ENCODE data around the gene GNPTAB. TPM values are rescaled to one million over a fixed set of nuclear protein-coding genes. Genes with fewer than 3 reads are reported as not detected.

Gene GNPTAB
- total RNA-seq, 2 experiments from 2014 or later, result 38.9 to 66.5 TPM

DNA sequence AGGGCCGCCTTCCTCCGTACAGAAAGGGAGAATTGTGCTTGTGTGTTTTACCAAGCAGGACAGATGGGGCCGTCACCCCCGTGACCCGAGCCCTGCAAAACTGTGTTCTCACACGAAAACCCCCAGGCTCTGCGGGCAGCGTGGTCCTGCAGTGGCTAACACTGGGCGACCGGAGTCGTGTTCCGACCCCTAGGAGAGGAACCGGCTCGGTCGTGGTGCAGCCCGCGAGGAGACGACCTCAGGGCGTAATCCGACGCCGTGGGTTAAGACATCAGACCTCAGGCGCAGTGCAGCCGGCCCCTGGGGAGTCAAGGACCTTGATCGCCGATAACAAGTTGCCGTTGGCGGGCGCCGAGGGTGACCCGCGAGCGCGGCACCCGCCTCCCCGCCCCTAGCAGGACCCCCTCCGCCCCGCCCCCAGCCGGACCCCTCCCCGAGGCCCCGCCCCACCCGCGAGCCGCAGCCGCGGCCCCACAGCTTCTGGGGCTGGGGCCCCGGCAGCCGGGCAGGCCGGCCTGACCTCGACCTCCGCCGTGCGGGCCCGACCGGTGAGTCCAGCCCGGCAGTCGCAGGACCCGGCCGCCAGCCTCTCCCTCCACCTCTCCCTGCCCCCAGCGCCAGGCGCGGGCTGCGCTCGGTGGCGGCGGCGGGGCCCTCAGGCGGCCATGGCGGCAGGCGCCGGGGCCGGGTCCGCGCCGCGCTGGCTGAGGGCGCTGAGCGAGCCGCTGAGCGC, 133.4 kb downstream of the GNPTAB start, which contains the start of gene CHPT1:
CHPT1 (plus strand) TSS at position 444 of the 733 bp plus-strand sequence; CDS start at position 666, 222 bp downstream.
- ChIA-PET POLR2A (interaction anchor here (1.5 kb wide), 1 partner anchor 25 kb away, joined by 3 read pairs; no protein-coding TSS in a partner anchor), CTCF (ENCODE audit: unreplicated experiment) (no interaction called here)
- TF ChIP-seq EZH2phosphoT487 (IDR thresholded peaks at IDR 0.05; ENCODE audit: borderline replicate concordance, low read depth, low read length), result no peak
- TF ChIP-seq, protein P1, sequence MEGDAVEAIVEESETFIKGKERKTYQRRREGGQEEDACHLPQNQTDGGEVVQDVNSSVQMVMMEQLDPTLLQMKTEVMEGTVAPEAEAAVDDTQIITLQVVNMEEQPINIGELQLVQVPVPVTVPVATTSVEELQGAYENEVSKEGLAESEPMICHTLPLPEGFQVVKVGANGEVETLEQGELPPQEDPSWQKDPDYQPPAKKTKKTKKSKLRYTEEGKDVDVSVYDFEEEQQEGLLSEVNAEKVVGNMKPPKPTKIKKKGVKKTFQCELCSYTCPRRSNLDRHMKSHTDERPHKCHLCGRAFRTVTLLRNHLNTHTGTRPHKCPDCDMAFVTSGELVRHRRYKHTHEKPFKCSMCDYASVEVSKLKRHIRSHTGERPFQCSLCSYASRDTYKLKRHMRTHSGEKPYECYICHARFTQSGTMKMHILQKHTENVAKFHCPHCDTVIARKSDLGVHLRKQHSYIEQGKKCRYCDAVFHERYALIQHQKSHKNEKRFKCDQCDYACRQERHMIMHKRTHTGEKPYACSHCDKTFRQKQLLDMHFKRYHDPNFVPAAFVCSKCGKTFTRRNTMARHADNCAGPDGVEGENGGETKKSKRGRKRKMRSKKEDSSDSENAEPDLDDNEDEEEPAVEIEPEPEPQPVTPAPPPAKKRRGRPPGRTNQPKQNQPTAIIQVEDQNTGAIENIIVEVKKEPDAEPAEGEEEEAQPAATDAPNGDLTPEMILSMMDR (conservative IDR thresholded peaks at IDR 0.05; ENCODE audit: low read length), result no peak
- peak within 1 kb of the TSS; percentile 56 for H3K27ac ChIP-seq (ENCODE audit: low read depth, low read length, poor library complexity, severe bottlenecking)
- H3K9me3 ChIP-seq (ENCODE audit: low read length), result peaks cover 6% of the 10 kb centered on the region; the same call in 1 of the 2 replicates
- H3K4me2 ChIP-seq (ENCODE audit: low read length), result peak within 1 kb of the TSS; percentile 97
- peak; percentile 83 for DNase-seq (ENCODE audit: low spot score)
- H4K20me1 ChIP-seq (ENCODE audit: insufficient read depth, low read length), result no peaks in the 10 kb centered on the region; the same call in 1 of the 2 replicates
- BruUV-seq (replicated peaks), result no TSS peak
- peaks cover 16% of the 10 kb centered on the region; the same call in 1 of the 2 replicates for H3K79me2 ChIP-seq (ENCODE audit: insufficient read depth, low read depth, low read length)
- intact Hi-C loops (cut with micrococcal nuclease; ENCODE audit: unreplicated experiment), result loop anchor here (2.0 to 5.0 kb wide), 2 partner anchors 27 to 135 kb away; partner anchors contain the start of gene GNPTAB
- no peaks in the 10 kb centered on the region for H3K9me2 ChIP-seq (ENCODE audit: insufficient read depth, low read length)
- H3K4me3 ChIP-seq (ENCODE audit: low read depth, low read length, poor library complexity, severe bottlenecking), result peak within 1 kb of the TSS; percentile 80
- H2AFZ ChIP-seq (ENCODE audit: low read length), result peak within 1 kb of the TSS; percentile 97
- H3K36me3 ChIP-seq (ENCODE audit: insufficient read depth, low read length), result no peaks in the 10 kb centered on the region; the same call in 1 of the 2 replicates
- H3K4me1 ChIP-seq (ENCODE audit: insufficient read depth, low read length, poor library complexity, severe bottlenecking), result peaks cover 45% of the 10 kb centered on the region

DNA sequence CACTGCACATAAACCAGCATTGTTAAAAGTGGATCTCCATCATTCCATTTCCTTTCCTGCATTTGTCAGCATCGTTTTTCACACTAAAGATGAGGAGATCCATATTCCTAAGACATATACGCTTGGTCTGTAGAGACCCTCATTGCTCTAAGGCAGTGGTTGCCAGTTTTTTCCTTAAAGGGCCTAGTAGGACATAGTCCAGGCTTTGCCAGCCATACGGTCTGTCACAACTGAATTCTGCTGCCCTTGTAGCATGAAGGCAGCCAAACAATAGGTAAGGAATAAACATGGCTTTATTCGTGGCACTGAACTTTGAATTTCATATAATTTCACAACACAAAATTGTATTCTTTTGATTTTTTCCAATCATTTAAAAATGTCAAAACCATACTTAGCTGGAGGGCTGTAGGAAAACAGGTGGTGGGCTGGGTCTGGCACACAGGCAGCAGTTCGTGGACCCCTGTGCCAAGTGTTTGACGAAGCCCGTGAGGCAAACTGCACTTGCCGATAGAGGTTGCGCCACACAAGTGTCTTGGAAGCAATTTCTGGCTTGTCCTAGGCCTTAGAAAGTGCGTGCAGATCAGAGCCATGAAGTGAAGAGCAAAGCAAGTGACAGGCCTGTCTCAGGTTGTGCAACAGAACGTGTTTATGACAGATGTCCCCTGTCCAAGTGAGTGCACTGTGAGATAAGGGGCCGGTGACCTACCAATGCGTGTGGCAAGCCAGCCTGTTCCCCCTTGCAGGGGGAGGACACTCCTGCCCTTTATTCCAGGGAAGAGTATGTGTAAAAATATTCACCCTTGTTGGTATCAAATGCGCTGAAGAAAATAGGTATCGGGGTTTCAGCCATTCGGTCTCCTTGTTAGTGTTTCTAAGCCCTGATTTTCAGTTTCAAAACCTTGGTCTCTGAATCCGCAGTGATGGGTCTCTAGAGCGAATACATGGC, 134.2 kb downstream of the GNPTAB start:
- Histone ChIP-seq H3K4me2 (ENCODE audit: low read length) (peak overlapping the region; percentile 97), H3K4me3 (ENCODE audit: low read depth, low read length, poor library complexity, severe bottlenecking) (peak overlapping the region; percentile 80), H2AFZ (ENCODE audit: low read length) (peak overlapping the region; percentile 97), H3K9me3 (ENCODE audit: low read length) (peaks cover 6% of the 10 kb centered on the region; the same call in 1 of the 2 replicates), H4K20me1 (ENCODE audit: insufficient read depth, low read length) (no peaks in the 10 kb centered on the region; the same call in 1 of the 2 replicates), H3K9me2 (ENCODE audit: insufficient read depth, low read length) (no peaks in the 10 kb centered on the region), H3K79me2 (ENCODE audit: insufficient read depth, low read depth, low read length) (peaks cover 16% of the 10 kb centered on the region; the same call in 1 of the 2 replicates), H3K27ac (ENCODE audit: low read depth, low read length, poor library complexity, severe bottlenecking) (peak overlapping the region; percentile 41), H3K36me3 (ENCODE audit: insufficient read depth, low read length) (no peaks in the 10 kb centered on the region; the same call in 1 of the 2 replicates), H3K4me1 (ENCODE audit: insufficient read depth, low read length, poor library complexity, severe bottlenecking) (peaks cover 45% of the 10 kb centered on the region)
- peak; percentile 31 for DNase-seq (ENCODE audit: low spot score)
- POLR2A ChIA-PET, result interaction anchor here (0.6 kb wide), 1 partner anchor 56 kb away, joined by 3 read pairs; no protein-coding TSS in a partner anchor
- intact Hi-C loops (cut with micrococcal nuclease; ENCODE audit: unreplicated experiment), result loop anchor here (2.0 to 5.0 kb wide), 2 partner anchors 26 to 136 kb away; partner anchors contain the start of gene GNPTAB
- CTCF ChIA-PET (ENCODE audit: unreplicated experiment), result no interaction called here
- no TSS peak for BruUV-seq (replicated peaks)
- TF ChIP-seq EZH2phosphoT487 (IDR thresholded peaks at IDR 0.05; ENCODE audit: borderline replicate concordance, low read depth, low read length), result no peak
- TF ChIP-seq, protein P1 (conservative IDR thresholded peaks at IDR 0.05; ENCODE audit: low read length), result no peak
